Uterus (tissue), 4 donors: ENCODE results near the gene FARS2. TPM values are rescaled to one million over a fixed set of nuclear protein-coding genes. Genes with fewer than 3 reads are reported as not detected.

Experiments used
- DNase-seq, 2 donors: peaks; one replicate each; pipeline ENCODE4 v3.0.0-alpha.2; 2019 to 2020
- H3K27ac ChIP-seq, 2 donors: fragments of 200-600 bp; sonication (generic); 1 replicate in 1 of 2; 2 replicates in 1 of 2; pipeline ENCODE4 v1.5.1; 2016 to 2018
- H3K27me3 ChIP-seq, 2 donors: fragments of 200-600 bp; sonication (generic); one replicate each; pipeline ENCODE4 v1.5.1; 2018 to 2019; ENCODE audit warnings: control low read depth in 1 of 2
- H3K36me3 ChIP-seq, 2 donors: fragments of 200-600 bp; sonication (generic); one replicate each; pipeline ENCODE4 v1.5.1; 2019; ENCODE audit warnings: control low read depth in 1 of 2
- H3K4me1 ChIP-seq, 2 donors: fragments of 200-600 bp; sonication (generic); one replicate each; pipeline ENCODE4 v1.5.1; 2018 to 2019; ENCODE audit warnings: control low read depth in 1 of 2
- H3K4me3 ChIP-seq, 2 donors: fragments of 200-600 bp; sonication (generic); 1 replicate in 1 of 2; 2 replicates in 1 of 2; pipeline ENCODE4 v1.5.1; 2018 to 2019; ENCODE audit warnings: mild to moderate bottlenecking in 1 of 2
- H3K9me3 ChIP-seq, 2 donors: fragments of 200-600 bp; sonication (generic); one replicate each; pipeline ENCODE4 v1.5.1; 2019; ENCODE audit warnings: control low read depth in 1 of 2
- CTCF ChIP-seq, 4 experiments: fragments of 200-600 bp in 2 of 4; fragments of 450-650 bp in 2 of 4; sonication (generic) in 2 of 4; IDR thresholded peaks; one replicate each; pipeline ENCODE4 v1.5.1; 2016 to 2019; ENCODE audit warnings: antibody characterized with exemption in 4 of 4, mild to moderate bottlenecking in 2 of 4, moderate library complexity in 1 of 4
- POLR2A ChIP-seq, 2 donors: fragments of 450-650 bp; IDR thresholded peaks; one replicate each; pipeline ENCODE4 v1.6.1; 2016; ENCODE audit warnings: antibody characterized with exemption in 2 of 2, mild to moderate bottlenecking in 1 of 2, moderate library complexity in 1 of 2
- intact Hi-C: fragments of 100-400 bp; cut with DNase I; formaldehyde crosslinking; loops from one replicate; pipeline ENCODE4 v1.15.1; 2023; ENCODE audit warnings: low total_unique reads
- total RNA-seq, 4 donors: library from RNA; depleted of rRNA in 3 of 4; stranded (reverse); fragments of >200 nt in 3 of 4; gene quantifications; one replicate each; pipeline versions ENCODE4 v1.1.0 to v1.2.4, GENCODE V29; 2014 to 2023
- donor health status: DM: yes; HTN: yes; CAD: no.

The FARS2 gene
- total RNA-seq, 4 donors from 2014 or later = 14.4 to 32.5 (median 25.6) TPM

GRCh38 chr6:5447921-5448320, 186.6 kb downstream of the FARS2 start:
- DNase-seq = no peak
- no peaks in the 10 kb centered on the region for H3K27me3 ChIP-seq
- no peaks in the 10 kb centered on the region for H3K9me3 ChIP-seq
- H3K36me3 ChIP-seq = no peaks in the 10 kb centered on the region
- H3K4me1 ChIP-seq = no peaks in the 10 kb centered on the region
- intact Hi-C loops = no loop called here
- TF ChIP-seq POLR2A (IDR thresholded peaks at IDR 0.05) (no peak), CTCF (IDR thresholded peaks at IDR 0.05) (no peak)
- no peak overlapping the region for H3K27ac ChIP-seq
- H3K4me3 ChIP-seq = no peak overlapping the region

GRCh38 chr6:5450073-5450472, 188.8 kb downstream of the FARS2 start:
- no peaks in the 10 kb centered on the region for H3K4me1 ChIP-seq
- no peaks in the 10 kb centered on the region for H3K36me3 ChIP-seq
- H3K9me3 ChIP-seq = no peaks in the 10 kb centered on the region
- TF ChIP-seq CTCF (IDR thresholded peaks at IDR 0.05) (no peak), POLR2A (IDR thresholded peaks at IDR 0.05) (no peak)
- DNase-seq = no peak
- intact Hi-C loops = no loop called here
- no peak overlapping the region for H3K4me3 ChIP-seq
- H3K27me3 ChIP-seq = no peaks in the 10 kb centered on the region
- no peak overlapping the region for H3K27ac ChIP-seq

- no peaks in the 10 kb centered on the region for H3K36me3 ChIP-seq
- no peak overlapping the region for H3K4me3 ChIP-seq
- H3K9me3 ChIP-seq = no peaks in the 10 kb centered on the region
- intact Hi-C loops = no loop called here
- TF ChIP-seq CTCF (IDR thresholded peaks at IDR 0.05) (no peak), POLR2A (IDR thresholded peaks at IDR 0.05) (no peak)
- H3K27ac ChIP-seq = no peak overlapping the region
- no peak for DNase-seq
- H3K4me1 ChIP-seq = no peaks in the 10 kb centered on the region
- H3K27me3 ChIP-seq = no peaks in the 10 kb centered on the region
Observed at GRCh38 chr6:5453546-5453945, 192.2 kb downstream of the FARS2 start.

GRCh38 chr6:5455142-5455541, 193.8 kb downstream of the FARS2 start:
- H3K4me3 ChIP-seq = no peak overlapping the region

GRCh38 chr6:5457041-5457440, 195.7 kb downstream of the FARS2 start:
- no peak overlapping the region for H3K4me3 ChIP-seq
- no peak overlapping the region for H3K27ac ChIP-seq
- intact Hi-C loops = no loop called here

More at GRCh38 chr6:5455142-5455541, 193.8 kb downstream of the FARS2 start:
- no peak for DNase-seq
- Histone ChIP-seq H3K9me3 (no peaks in the 10 kb centered on the region), H3K27ac (no peak overlapping the region), H3K27me3 (no peaks in the 10 kb centered on the region), H3K4me1 (no peaks in the 10 kb centered on the region), H3K36me3 (no peaks in the 10 kb centered on the region)
- TF ChIP-seq POLR2A (IDR thresholded peaks at IDR 0.05) (no peak), CTCF (IDR thresholded peaks at IDR 0.05) (no peak)
- intact Hi-C loops = no loop called here

More at GRCh38 chr6:5457041-5457440, 195.7 kb downstream of the FARS2 start:
- Histone ChIP-seq H3K36me3 (no peaks in the 10 kb centered on the region), H3K9me3 (no peaks in the 10 kb centered on the region), H3K27me3 (no peaks in the 10 kb centered on the region), H3K4me1 (no peaks in the 10 kb centered on the region)
- no peak for DNase-seq
- TF ChIP-seq POLR2A (IDR thresholded peaks at IDR 0.05) = no peak
- no peak for TF ChIP-seq CTCF (IDR thresholded peaks at IDR 0.05)
